HUES48 (cell line): ENCODE data around the gene TTLL5.

Experiments
- H3K27ac ChIP-seq: one replicate; pipeline ENCODE4 v1.7.0; 2013; ENCODE audit warnings: low read depth, low read length, inconsistent platforms
- H3K27me3 ChIP-seq: 2 replicates; pipeline ENCODE4 v1.6.1; 2013; ENCODE audit warnings: mild to moderate bottlenecking, low read length; ENCODE audit not compliant: control insufficient read depth, insufficient read depth
- H3K36me3 ChIP-seq: 2 replicates; pipeline ENCODE4 v1.6.1; 2013; ENCODE audit warnings: low read length; ENCODE audit not compliant: control insufficient read depth, insufficient read depth
- H3K4me1 ChIP-seq: 2 replicates; pipeline ENCODE4 v1.6.1; 2013; ENCODE audit warnings: mild to moderate bottlenecking, low read length; ENCODE audit not compliant: control insufficient read depth, insufficient read depth
- H3K4me3 ChIP-seq: 2 replicates; pipeline ENCODE4 v1.5.1; 2013; ENCODE audit warnings: mild to moderate bottlenecking, low read depth, low read length
- H3K9ac ChIP-seq: 2 replicates; pipeline ENCODE4 v1.6.1; 2013; ENCODE audit warnings: mild to moderate bottlenecking, low read depth, low read length, moderate library complexity
- H3K9me3 ChIP-seq: 2 replicates; pipeline ENCODE4 v1.6.1; 2013; ENCODE audit warnings: low read length; ENCODE audit not compliant: control insufficient read depth, insufficient read depth

TTLL5 gene

GRCh38 chr14:75933712-75934296 lies 272.8 kb downstream of the TTLL5 start:
- Histone ChIP-seq H3K4me3 (no peak overlapping the region), H3K4me1 (no peaks in the 10 kb centered on the region), H3K36me3 (no peaks in the 10 kb centered on the region), H3K9me3 (no peaks in the 10 kb centered on the region), H3K27ac (no peak overlapping the region), H3K27me3 (no peaks in the 10 kb centered on the region), H3K9ac (no peak overlapping the region)

GRCh38 chr14:75934998-75935628 lies 274.1 kb downstream of the TTLL5 start:
- H3K36me3 ChIP-seq, result no peaks in the 10 kb centered on the region
- H3K27me3 ChIP-seq, result no peaks in the 10 kb centered on the region
- no peaks in the 10 kb centered on the region for H3K4me1 ChIP-seq
- no peak overlapping the region for H3K9ac ChIP-seq
- no peak overlapping the region for H3K4me3 ChIP-seq
- H3K27ac ChIP-seq, result no peak overlapping the region
- H3K9me3 ChIP-seq, result no peaks in the 10 kb centered on the region

- no peak overlapping the region for H3K4me3 ChIP-seq
- no peaks in the 10 kb centered on the region for H3K9me3 ChIP-seq
- H3K9ac ChIP-seq, result no peak overlapping the region
- H3K27me3 ChIP-seq, result no peaks in the 10 kb centered on the region
- no peaks in the 10 kb centered on the region for H3K36me3 ChIP-seq
- peaks cover 4% of the 10 kb centered on the region; the same call in 1 of the 2 replicates for H3K4me1 ChIP-seq
- H3K27ac ChIP-seq, result no peak overlapping the region
Observed at GRCh38 chr14:75939200-75939599, 278.2 kb downstream of the TTLL5 start.

- Histone ChIP-seq H3K4me3 (no peak overlapping the region), H3K27me3 (no peaks in the 10 kb centered on the region), H3K9me3 (no peaks in the 10 kb centered on the region), H3K4me1 (peaks cover 4% of the 10 kb centered on the region; the same call in 1 of the 2 replicates), H3K27ac (no peak overlapping the region), H3K36me3 (no peaks in the 10 kb centered on the region), H3K9ac (no peak overlapping the region)
Observed at GRCh38 chr14:75941030-75941429, 280.0 kb downstream of the TTLL5 start.

- H3K9ac ChIP-seq, result no peak overlapping the region
- no peak overlapping the region for H3K4me3 ChIP-seq
- H3K9me3 ChIP-seq, result no peaks in the 10 kb centered on the region
- H3K27ac ChIP-seq, result no peak overlapping the region
- H3K27me3 ChIP-seq, result no peaks in the 10 kb centered on the region
- peaks cover 4% of the 10 kb centered on the region; the same call in 1 of the 2 replicates for H3K4me1 ChIP-seq
- H3K36me3 ChIP-seq, result no peaks in the 10 kb centered on the region
Observed at GRCh38 chr14:75944607-75945241, 283.7 kb downstream of the TTLL5 start.

- Histone ChIP-seq H3K9ac (no peak overlapping the region), H3K9me3 (no peaks in the 10 kb centered on the region), H3K27ac (no peak overlapping the region), H3K4me3 (no peak overlapping the region), H3K27me3 (no peaks in the 10 kb centered on the region), H3K36me3 (no peaks in the 10 kb centered on the region), H3K4me1 (peaks cover 4% of the 10 kb centered on the region; the same call in 1 of the 2 replicates)
Observed at GRCh38 chr14:75946785-75947184, 285.7 kb downstream of the TTLL5 start.

- Histone ChIP-seq H3K9me3 (no peaks in the 10 kb centered on the region), H3K4me1 (no peaks in the 10 kb centered on the region), H3K36me3 (peaks cover 4% of the 10 kb centered on the region; the same call in 1 of the 2 replicates), H3K9ac (no peak overlapping the region), H3K4me3 (no peak overlapping the region), H3K27ac (no peak overlapping the region), H3K27me3 (no peaks in the 10 kb centered on the region)
Observed at GRCh38 chr14:75952489-75952888, 291.4 kb downstream of the TTLL5 start.

GRCh38 chr14:75959031-75959430 lies 298.0 kb downstream of the TTLL5 start:
- H3K4me1 ChIP-seq, result no peaks in the 10 kb centered on the region
- no peaks in the 10 kb centered on the region for H3K27me3 ChIP-seq
- H3K9ac ChIP-seq, result no peak overlapping the region
- H3K9me3 ChIP-seq, result no peaks in the 10 kb centered on the region
- H3K27ac ChIP-seq, result no peak overlapping the region
- peaks cover 4% of the 10 kb centered on the region; the same call in 1 of the 2 replicates for H3K36me3 ChIP-seq
- no peak overlapping the region for H3K4me3 ChIP-seq

- Histone ChIP-seq H3K36me3 (no peaks in the 10 kb centered on the region), H3K4me1 (no peaks in the 10 kb centered on the region), H3K9ac (no peak overlapping the region), H3K27ac (no peak overlapping the region), H3K9me3 (no peaks in the 10 kb centered on the region), H3K27me3 (no peaks in the 10 kb centered on the region), H3K4me3 (no peak overlapping the region)
Observed at GRCh38 chr14:75960231-75960630, 299.2 kb downstream of the TTLL5 start.

GRCh38 chr14:75961662-75962061 lies 300.6 kb downstream of the TTLL5 start:
- no peak overlapping the region for H3K4me3 ChIP-seq
- H3K9ac ChIP-seq, result no peak overlapping the region
- no peak overlapping the region for H3K27ac ChIP-seq
- H3K36me3 ChIP-seq, result no peaks in the 10 kb centered on the region
- H3K4me1 ChIP-seq, result no peaks in the 10 kb centered on the region
- H3K9me3 ChIP-seq, result no peaks in the 10 kb centered on the region
- H3K27me3 ChIP-seq, result no peaks in the 10 kb centered on the region

GRCh38 chr14:75967866-75968265 lies 306.8 kb downstream of the TTLL5 start:
- Histone ChIP-seq H3K36me3 (no peaks in the 10 kb centered on the region), H3K4me3 (no peak overlapping the region), H3K9ac (no peak overlapping the region), H3K9me3 (no peaks in the 10 kb centered on the region), H3K27ac (no peak overlapping the region), H3K27me3 (no peaks in the 10 kb centered on the region), H3K4me1 (peaks cover 8% of the 10 kb centered on the region)
